HL-60/S4 treated with retinoic acid at 250 ng/mL for 4 days and 3 days (cell line): ENCODE results near the gene RASSF3.

Experiments used
- in situ Hi-C: fragments of 300-500 bp; cut with MboI; formaldehyde crosslinking; loops from 2 replicates; pipeline ENCODE4 v1.7.0; 2022; ENCODE audit warnings: low sequenced_read_pairs

RASSF3 gene

GRCh38 chr12:64718649-64719048, 108.4 kb downstream of the RASSF3 start:
- in situ Hi-C loops: no loop called here

DNA sequence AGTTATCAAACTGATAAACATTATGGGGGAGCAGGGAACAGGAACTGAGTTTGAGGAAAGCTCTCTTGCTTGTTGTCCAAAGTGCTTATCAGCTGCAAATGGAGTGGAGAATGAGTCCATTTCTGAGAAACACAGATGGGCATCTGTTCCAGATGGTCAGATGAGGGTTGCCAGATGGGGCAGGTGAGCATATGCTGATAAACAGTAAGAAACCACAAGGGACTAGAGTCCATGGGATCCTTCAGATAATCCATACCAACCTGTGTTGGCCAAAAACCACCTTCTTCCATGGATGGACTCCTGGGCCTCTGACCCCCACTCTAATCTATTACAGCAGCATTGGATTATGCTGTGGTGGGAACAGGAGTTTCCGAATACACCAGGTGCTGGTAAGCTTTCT, 110.6 kb downstream of the RASSF3 start:
- in situ Hi-C loops: no loop called here

GRCh38 chr12:64722835-64723234, 112.5 kb downstream of the RASSF3 start:
- in situ Hi-C loops: no loop called here

- in situ Hi-C loops: no loop called here
Measured at GRCh38 chr12:64723630-64724029, 113.3 kb downstream of the RASSF3 start.

- in situ Hi-C loops: no loop called here
Measured at GRCh38 chr12:64724201-64724745, 114.0 kb downstream of the RASSF3 start.

GRCh38 chr12:64729909-64730587, 119.8 kb downstream of the RASSF3 start:
- in situ Hi-C loops: no loop called here

DNA sequence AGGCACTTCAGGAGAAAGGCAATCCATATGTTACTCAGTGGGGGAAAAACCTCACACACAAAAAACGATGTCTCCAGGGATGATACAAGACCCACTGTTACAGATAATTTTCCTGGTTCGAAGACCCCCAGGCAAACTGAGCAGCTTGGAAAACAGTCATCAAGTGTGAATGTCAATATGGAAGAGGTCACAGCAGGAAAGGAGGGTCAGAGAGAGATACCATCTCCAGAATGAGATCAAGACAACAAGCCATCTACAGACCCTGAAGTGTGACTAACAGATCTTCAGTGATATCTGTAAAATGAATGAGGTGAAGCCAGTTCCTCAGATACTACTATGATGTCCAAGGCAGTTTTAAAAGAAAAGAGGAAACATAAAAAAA, 120.3 kb downstream of the RASSF3 start:
- in situ Hi-C loops: no loop called here

- in situ Hi-C loops: no loop called here
Measured at GRCh38 chr12:64731683-64732082, 121.4 kb downstream of the RASSF3 start.

- in situ Hi-C loops: no loop called here
Measured at GRCh38 chr12:64733857-64734256, 123.6 kb downstream of the RASSF3 start.

GRCh38 chr12:64735442-64735841, 125.1 kb downstream of the RASSF3 start:
- in situ Hi-C loops: no loop called here

DNA sequence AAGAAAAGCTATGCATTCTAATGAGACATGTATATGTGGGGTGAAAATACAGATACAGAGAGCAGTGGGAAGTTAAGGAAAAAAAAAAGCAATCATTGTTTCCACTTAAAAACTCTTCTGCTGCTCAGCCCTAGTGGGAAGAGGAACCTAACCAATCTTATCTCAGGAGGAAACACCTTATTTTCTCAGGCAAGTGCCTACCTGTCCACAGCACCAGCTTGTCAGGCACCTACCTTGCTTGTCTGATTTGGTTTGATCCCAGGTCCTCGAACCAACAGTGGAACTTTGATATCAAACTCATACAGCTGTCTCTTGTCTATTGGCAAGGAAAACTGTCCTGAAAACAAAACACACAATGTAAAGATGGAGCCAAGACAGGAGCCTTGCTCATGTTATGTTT, 126.5 kb downstream of the RASSF3 start:
- in situ Hi-C loops: no loop called here

DNA sequence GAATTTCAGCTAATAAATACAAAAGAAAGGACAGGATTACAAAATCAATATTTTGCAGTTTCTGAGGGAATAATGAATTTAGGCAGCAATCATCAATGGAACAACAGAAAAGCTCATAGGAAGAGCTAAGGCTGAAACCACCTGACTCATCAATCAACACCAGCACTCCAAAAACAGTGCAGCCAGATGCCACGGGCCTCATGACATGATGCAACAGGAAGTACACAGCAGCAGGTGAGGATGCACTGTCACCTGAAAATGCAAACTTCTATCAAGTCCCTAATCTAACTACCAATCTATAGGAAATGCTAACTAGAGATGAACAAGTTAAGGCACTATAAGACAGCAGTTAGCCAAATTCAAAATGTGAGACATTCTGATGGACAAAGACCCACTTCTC, 127.2 kb downstream of the RASSF3 start:
- in situ Hi-C loops: no loop called here

- in situ Hi-C loops: no loop called here
Measured at GRCh38 chr12:64739778-64740177, 129.5 kb downstream of the RASSF3 start.

DNA sequence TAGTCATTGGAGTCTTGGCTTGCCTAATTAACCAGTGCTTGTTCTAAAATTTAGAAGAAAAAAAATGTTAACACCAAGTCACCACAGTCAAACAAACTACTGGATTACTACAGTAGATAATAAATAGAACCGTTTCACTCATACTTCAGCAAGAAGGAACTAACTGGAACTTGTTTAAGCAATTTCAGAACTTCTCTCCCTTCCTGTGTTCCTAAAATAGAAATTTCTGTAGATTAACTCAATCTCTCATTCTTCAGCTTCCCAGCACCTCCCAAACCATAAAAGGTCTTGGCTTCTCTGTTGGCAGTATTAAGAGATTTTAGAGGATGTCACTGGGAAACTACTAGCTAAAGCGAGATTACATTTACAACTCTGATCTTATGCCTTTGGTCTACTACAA, 130.4 kb downstream of the RASSF3 start:
- in situ Hi-C loops: no loop called here

DNA sequence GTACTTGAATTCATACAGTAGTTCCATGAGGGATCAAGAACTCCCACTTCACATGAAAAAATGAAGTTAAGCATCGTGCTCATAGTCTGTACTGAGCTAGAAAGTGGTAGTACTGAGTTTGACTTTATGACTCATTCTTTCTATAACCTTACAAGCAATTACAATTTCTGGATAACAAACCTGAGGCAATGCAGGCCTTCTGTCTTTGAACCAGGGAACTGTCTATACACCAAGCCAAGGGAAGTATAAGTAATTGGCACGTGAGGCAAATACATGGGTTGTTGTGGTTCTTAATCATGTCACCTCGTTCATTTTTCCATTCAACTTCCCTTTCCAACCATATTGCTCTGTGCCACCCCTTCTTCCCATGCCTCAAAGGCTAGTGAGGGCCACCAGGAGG, 132.1 kb downstream of the RASSF3 start:
- in situ Hi-C loops: no loop called here

- in situ Hi-C loops: no loop called here
Measured at GRCh38 chr12:64743206-64743605, 132.9 kb downstream of the RASSF3 start.

- in situ Hi-C loops: no loop called here
Measured at GRCh38 chr12:64744422-64745258, 134.3 kb downstream of the RASSF3 start.

DNA sequence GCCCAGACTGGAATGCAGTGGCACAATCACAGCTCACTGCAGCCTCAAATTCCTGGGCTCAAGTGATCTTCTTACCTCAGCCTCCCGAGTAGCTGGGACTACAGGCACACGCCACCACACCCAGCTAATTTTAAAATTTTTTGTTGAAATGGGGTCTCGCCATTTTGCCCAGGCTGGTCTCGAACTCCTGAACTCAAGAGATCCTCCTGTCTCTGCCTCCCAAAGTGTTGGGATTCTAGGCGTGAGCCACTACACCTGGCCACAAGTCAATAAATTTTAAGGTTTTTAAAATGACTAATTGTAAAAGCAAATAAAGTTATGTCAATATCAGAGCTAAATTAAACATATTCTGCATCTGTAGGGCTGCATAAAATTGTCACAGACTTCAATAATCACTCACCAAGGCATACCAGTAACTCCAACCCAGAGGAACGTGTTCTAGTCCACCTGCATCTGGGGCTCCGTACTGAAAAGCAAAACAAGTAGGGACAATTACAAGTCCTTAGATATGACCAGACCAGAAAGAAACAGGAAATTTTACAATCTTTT, 135.0 kb downstream of the RASSF3 start:
- in situ Hi-C loops: no loop called here

- in situ Hi-C loops: no loop called here
Measured at GRCh38 chr12:64745980-64746379, 135.7 kb downstream of the RASSF3 start.

DNA sequence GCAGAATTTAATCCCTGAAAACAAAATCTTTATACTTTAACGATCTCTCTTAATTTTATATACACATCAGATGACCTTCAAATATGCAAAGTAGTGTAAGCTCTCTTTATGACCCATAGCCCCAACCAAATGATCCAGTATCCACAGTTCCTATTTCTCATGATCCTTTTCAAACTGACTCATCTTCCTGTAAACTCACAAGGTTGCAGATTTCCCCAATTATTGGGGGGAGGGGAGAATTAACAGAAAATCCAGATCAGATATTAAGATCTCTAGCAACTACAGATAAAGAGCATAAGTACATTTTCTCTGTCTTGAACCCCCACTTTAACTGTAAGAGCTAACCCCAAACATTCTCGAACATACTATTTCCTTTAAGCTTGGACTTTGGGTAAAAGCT, 136.4 kb downstream of the RASSF3 start:
- in situ Hi-C loops: no loop called here
